ENCODE results near the gene TP53. TPM values are rescaled to one million over a fixed set of nuclear protein-coding genes. Genes with fewer than 3 reads are reported as not detected.
A peak's percentile ranks its signal among the peaks of the same experiment; 100 is the strongest.

The TP53 gene
- total RNA-seq, 4 donors from 2014 or later, result 27.9 to 49.7 (median 31.7) TPM

GRCh38 chr17:7632492-7632894 lies 54.8 kb downstream of the TP53 start:
- in situ Hi-C loops (cut with MboI; ENCODE audit: low pct_ligation_motif_present in 1 of 4, low pct_unique_long_range_greater_than_20kb in 1 of 4, low sequenced_read_pairs in 3 of 4), result loop anchor here in 2 of 4 donors (5.0 to 10.0 kb wide), 2 partner anchors 52 to 55 kb away; partner anchors contain the start of genes TP53 (in 2 of the 2) and WRAP53 (in 2 of the 2)
- 21 to 27% methylated on average over 5 to 6 of the region's 6 CpGs for WGBS, 2 donors (ENCODE audit: low coverage in 1 of 2)
- Histone ChIP-seq H3K27me3 (no peaks in the 10 kb centered on the region), H3K36me3 (no peaks in the 10 kb centered on the region), H3K4me3 (no peak overlapping the region), H3K4me1 (peaks cover 5 to 6% (median 5%) of the 10 kb centered on the region in 4 donors), H3K27ac (no peak overlapping the region), H3K9me3 (no peaks in the 10 kb centered on the region)
- peak; percentile 40 for DNase-seq
- TF ChIP-seq CTCF (IDR thresholded peaks at IDR 0.05), result peak; percentile 37 to 65 (median 50)
- TF ChIP-seq EP300 (IDR thresholded peaks at IDR 0.05; ENCODE audit: low read depth), result no peak
- TF ChIP-seq POLR2AphosphoS5 (IDR thresholded peaks at IDR 0.05), result no peak
- intact Hi-C loops (cut with DNase I; ENCODE audit: low total_unique reads), result loop anchor here (5.0 kb wide), 1 partner anchor 55 kb away; the partner anchor contains the start of genes TP53 and WRAP53

- Histone ChIP-seq H3K9me3 (no peaks in the 10 kb centered on the region), H3K4me3 (no peak overlapping the region), H3K27ac (no peak overlapping the region), H3K36me3 (no peaks in the 10 kb centered on the region), H3K4me1 (peaks cover 8 to 10% (median 9%) of the 10 kb centered on the region in 4 donors), H3K27me3 (no peaks in the 10 kb centered on the region)
- TF ChIP-seq EP300 (IDR thresholded peaks at IDR 0.05; ENCODE audit: low read depth) (no peak), CTCF (IDR thresholded peaks at IDR 0.05) (no peak), POLR2AphosphoS5 (IDR thresholded peaks at IDR 0.05) (no peak), POLR2A (IDR thresholded peaks at IDR 0.05) (no peak)
- 89 to 100% methylated on average over 2 to 11 of the region's 11 CpGs for WGBS, 2 donors (ENCODE audit: low coverage in 1 of 2)
- in situ Hi-C loops (cut with MboI; ENCODE audit: low pct_ligation_motif_present in 1 of 4, low pct_unique_long_range_greater_than_20kb in 1 of 4, low sequenced_read_pairs in 3 of 4), result loop anchor here in 2 of 4 donors (5.0 to 10.0 kb wide), 2 partner anchors 53 to 56 kb away; partner anchors contain the start of genes TP53 (in 2 of the 2) and WRAP53 (in 2 of the 2)
- no peak for DNase-seq
- intact Hi-C loops (cut with DNase I; ENCODE audit: low total_unique reads), result loop anchor here (5.0 kb wide), 1 partner anchor 56 kb away; the partner anchor contains the start of genes TP53 and WRAP53
These were observed 55.6 kb downstream of the TP53 start for GRCh38 chr17:7631398-7632380.

GRCh38 chr17:7629939-7630571 lies 57.2 kb downstream of the TP53 start, which contains the start of gene SHBG:
SHBG (plus strand) TSS chr17:7630135; CDS start chr17:7630173, 38 bp downstream.
- H3K27me3 ChIP-seq, result no peaks in the 10 kb centered on the region
- in situ Hi-C loops (cut with MboI; ENCODE audit: low pct_ligation_motif_present in 1 of 4, low pct_unique_long_range_greater_than_20kb in 1 of 4, low sequenced_read_pairs in 3 of 4), result loop anchor here in 2 of 4 donors (5.0 to 10.0 kb wide), 2 partner anchors 55 to 57 kb away; partner anchors contain the start of genes TP53 (in 2 of the 2) and WRAP53 (in 2 of the 2)
- 78 to 85% methylated on average over 3 to 13 of the region's 13 CpGs for WGBS, 2 donors (ENCODE audit: low coverage in 1 of 2)
- H3K4me1 ChIP-seq, result peaks cover 12 to 16% (median 15%) of the 10 kb centered on the region in 4 donors
- no peak within 1 kb of the TSS for H3K27ac ChIP-seq
- H3K36me3 ChIP-seq, result no peaks in the 10 kb centered on the region
- TF ChIP-seq POLR2A (IDR thresholded peaks at IDR 0.05) (no peak), CTCF (IDR thresholded peaks at IDR 0.05) (no peak), EP300 (IDR thresholded peaks at IDR 0.05; ENCODE audit: low read depth) (no peak), POLR2AphosphoS5 (IDR thresholded peaks at IDR 0.05) (no peak)
- H3K9me3 ChIP-seq, result no peaks in the 10 kb centered on the region
- DNase-seq, result no peak
- intact Hi-C loops (cut with DNase I; ENCODE audit: low total_unique reads), result loop anchor here (5.0 kb wide), 1 partner anchor 57 kb away; the partner anchor contains the start of genes TP53 and WRAP53
- H3K4me3 ChIP-seq, result no peak within 1 kb of the TSS

All from transverse colon (tissue), 4 donors.